Activated CD4-positive, alpha-beta T cell treated with anti-CD3 and anti-CD28 coated beads, Interleukin-2, Interleukin-4, amounts not matched to agents 100 ng/mL and 50 ng/mL, durations not matched to agents 16 hours and 8 hours (primary cell): Measurements from ENCODE around the gene CEP131.

Experiments
- DNase-seq: peaks from one replicate; pipeline ENCODE4 v3.0.0-alpha.2; 2020; ENCODE audit warnings: low spot score

Gene CEP131

GRCh38 chr17:81223762-81224130, 981 bp upstream of the CEP131 start:
- no peak for DNase-seq

- no peak for DNase-seq
Measured at GRCh38 chr17:81222620-81222905, 202 bp downstream of the CEP131 start.

- DNase-seq, result no peak
Measured at GRCh38 chr17:81221842-81222619, 734 bp downstream of the CEP131 start.

GRCh38 chr17:81221371-81221841, 1.4 kb downstream of the CEP131 start:
- DNase-seq, result no peak

- no peak for DNase-seq
Measured at GRCh38 chr17:81219476-81220180, 3.1 kb downstream of the CEP131 start.

GRCh38 chr17:81218991-81219390, 3.8 kb downstream of the CEP131 start:
- no peak for DNase-seq

GRCh38 chr17:81218459-81218858, 4.3 kb downstream of the CEP131 start:
- DNase-seq, result no peak

GRCh38 chr17:81217491-81217890, 5.3 kb downstream of the CEP131 start:
- DNase-seq, result no peak

GRCh38 chr17:81213978-81214377, 8.8 kb downstream of the CEP131 start:
- no peak for DNase-seq

GRCh38 chr17:81212365-81212764, 10.4 kb downstream of the CEP131 start:
- no peak for DNase-seq

- DNase-seq, result no peak
Measured at GRCh38 chr17:81210868-81211267, 11.9 kb downstream of the CEP131 start.

- DNase-seq, result no peak
Measured at GRCh38 chr17:81210466-81210865, 12.3 kb downstream of the CEP131 start.

- no peak for DNase-seq
Measured at GRCh38 chr17:81209141-81209540, 13.6 kb downstream of the CEP131 start.

GRCh38 chr17:81208651-81209050, 14.1 kb downstream of the CEP131 start:
- DNase-seq, result no peak

GRCh38 chr17:81207610-81208581, 14.9 kb downstream of the CEP131 start:
- no peak for DNase-seq

GRCh38 chr17:81206657-81207056, 16.1 kb downstream of the CEP131 start:
- DNase-seq, result no peak

GRCh38 chr17:81206166-81206565, 16.6 kb downstream of the CEP131 start:
- DNase-seq, result no peak

GRCh38 chr17:81204578-81204977, 18.2 kb downstream of the CEP131 start:
- DNase-seq, result no peak

- no peak for DNase-seq
Measured at GRCh38 chr17:81203136-81203535, 19.6 kb downstream of the CEP131 start.

- DNase-seq, result no peak
Measured at GRCh38 chr17:81202318-81202717, 20.4 kb downstream of the CEP131 start.

GRCh38 chr17:81200695-81201580, 21.8 kb downstream of the CEP131 start:
- DNase-seq, result peak; percentile 42

GRCh38 chr17:81200201-81200600, 22.6 kb downstream of the CEP131 start:
- no peak for DNase-seq
